Measurements from ENCODE around the gene CILP.

- peak in 1 of 5 experiments; percentile 43 for TF ChIP-seq CTCF (IDR thresholded peaks at IDR 0.05)
- peak; percentile 40 to 82 for TF ChIP-seq POLR2A (IDR thresholded peaks at IDR 0.05)
- TF ChIP-seq EP300 (IDR thresholded peaks at IDR 0.05): peak; percentile 92 to 94
Observed at GRCh38 chr15:65184868-65185717, 26.2 kb downstream of the CILP start, which contains the start of gene CLPX.

Measured in tibial nerve (tissue), 4 donors.